Body of pancreas (tissue), 4 donors: ENCODE data around the gene ZNF407. TPM values are rescaled to one million over a fixed set of nuclear protein-coding genes. Genes with fewer than 3 reads are reported as not detected.

Experiments used
- ATAC-seq: fragments of 150-250 bp; one replicate; pipeline ENCODE4 v1.9.1; 2016
- DNase-seq, 4 donors: peaks; one replicate each; pipeline ENCODE4 v3.0.0-alpha.2; 2019
- H3K27ac ChIP-seq, 4 donors: fragments of 200-600 bp; sonication (generic); 1 replicate in 3 of 4; 2 replicates in 1 of 4; pipeline versions ENCODE4 v1.5.1 to v1.6.1; 2016 to 2019; ENCODE audit warnings: mild to moderate bottlenecking in 1 of 4, mixed read lengths in 1 of 4, moderate library complexity in 1 of 4
- H3K27me3 ChIP-seq, 2 donors: fragments of 200-600 bp; sonication (generic); one replicate each; pipeline ENCODE4 v1.6.0; 2016; ENCODE audit warnings: mild to moderate bottlenecking in 1 of 2
- H3K36me3 ChIP-seq, 2 donors: fragments of 200-600 bp; sonication (generic); replicated peaks in 1 of 2; 2 replicates each; pipeline ENCODE4 v1.5.1; 2016; ENCODE audit warnings: low read depth in 2 of 2; ENCODE audit not compliant: insufficient read depth in 1 of 2
- H3K4me1 ChIP-seq: fragments of 200-600 bp; sonication (generic); one replicate; pipeline ENCODE4 v1.6.0; 2016
- H3K4me3 ChIP-seq, 2 donors: fragments of 200-600 bp; sonication (generic); 1 replicate in 1 of 2; 2 replicates in 1 of 2; pipeline ENCODE4 v1.5.1; 2016 to 2019
- H3K9me3 ChIP-seq, 3 donors: fragments of 200-600 bp; sonication (generic); 1 replicate in 2 of 3; 2 replicates in 1 of 3; pipeline ENCODE4 v1.5.1; 2016
- CTCF ChIP-seq, 7 experiments: fragments of 450-650 bp in 4 of 7; fragments of 200-600 bp in 3 of 7; sonication (generic) in 3 of 7; IDR thresholded peaks; one replicate each; pipeline ENCODE4 v1.5.1; 2016 to 2019; ENCODE audit warnings: antibody characterized with exemption in 7 of 7
- POLR2A ChIP-seq, 3 donors: fragments of 450-650 bp; IDR thresholded peaks; one replicate each; pipeline ENCODE4 v1.6.1; 2016; ENCODE audit warnings: antibody characterized with exemption in 3 of 3, mild to moderate bottlenecking in 2 of 3
- WGBS, 2 donors: methylation state at CpG; one replicate each; pipeline ENCODE4 v1.1.5; 2017; 5-methylcytosine and 5-hydroxymethylcytosine counted together
- intact Hi-C: fragments of 100-400 bp; cut with DNase I; formaldehyde crosslinking; loops from one replicate; pipeline ENCODE4 v1.15.1; 2023
- total RNA-seq, 2 donors: library from RNA; depleted of rRNA; stranded (reverse); fragments of >200 nt; gene quantifications; one replicate each; pipeline ENCODE4 v1.1.0, GENCODE V29; 2016

The ZNF407 gene
- total RNA-seq, 2 donors from 2014 or later, result 14.3 to 19.1 TPM

GRCh38 chr18:74936343-74936742 is 338.7 kb downstream of the ZNF407 start:
- Histone ChIP-seq H3K4me1 (no peaks in the 10 kb centered on the region), H3K4me3 (no peak overlapping the region), H3K9me3 (no peaks in the 10 kb centered on the region), H3K36me3 (no peaks in the 10 kb centered on the region), H3K27me3 (no peaks in the 10 kb centered on the region), H3K27ac (no peak overlapping the region)
- ATAC-seq (no peak), DNase-seq (no peak)
- no peak for TF ChIP-seq CTCF (IDR thresholded peaks at IDR 0.05)
- TF ChIP-seq POLR2A (IDR thresholded peaks at IDR 0.05), result no peak
- WGBS, 2 donors, result 92 to 96% methylated on average over 6 of the region's 6 CpGs
- intact Hi-C loops, result no loop called here

GRCh38 chr18:74937291-74937690 is 339.6 kb downstream of the ZNF407 start:
- Histone ChIP-seq H3K27ac (no peak overlapping the region), H3K9me3 (no peaks in the 10 kb centered on the region), H3K4me1 (no peaks in the 10 kb centered on the region), H3K36me3 (no peaks in the 10 kb centered on the region), H3K27me3 (no peaks in the 10 kb centered on the region), H3K4me3 (no peak overlapping the region)
- no peak for TF ChIP-seq POLR2A (IDR thresholded peaks at IDR 0.05)
- TF ChIP-seq CTCF (IDR thresholded peaks at IDR 0.05), result no peak
- intact Hi-C loops, result no loop called here
- no peak for ATAC-seq
- DNase-seq, result no peak
- WGBS, 2 donors, result 83 to 89% methylated on average over 1 of the region's 1 CpG

GRCh38 chr18:74940856-74941255 is 343.2 kb downstream of the ZNF407 start:
- Histone ChIP-seq H3K9me3 (no peaks in the 10 kb centered on the region), H3K36me3 (no peaks in the 10 kb centered on the region), H3K27ac (no peak overlapping the region), H3K27me3 (no peaks in the 10 kb centered on the region), H3K4me3 (no peak overlapping the region), H3K4me1 (no peaks in the 10 kb centered on the region)
- 95 to 96% methylated on average over 5 of the region's 5 CpGs for WGBS, 2 donors
- intact Hi-C loops, result no loop called here
- TF ChIP-seq CTCF (IDR thresholded peaks at IDR 0.05) (no peak), POLR2A (IDR thresholded peaks at IDR 0.05) (no peak)
- DNase-seq, result no peak
- no peak for ATAC-seq

- no peak for DNase-seq
- H3K27me3 ChIP-seq, result no peaks in the 10 kb centered on the region
- no peaks in the 10 kb centered on the region for H3K4me1 ChIP-seq
- no peaks in the 10 kb centered on the region for H3K9me3 ChIP-seq
- TF ChIP-seq POLR2A (IDR thresholded peaks at IDR 0.05) (no peak), CTCF (IDR thresholded peaks at IDR 0.05) (no peak)
- H3K36me3 ChIP-seq, result no peaks in the 10 kb centered on the region
- intact Hi-C loops, result no loop called here
- 91% methylated on average over 9 of the region's 9 CpGs for WGBS, 2 donors
- H3K4me3 ChIP-seq, result no peak overlapping the region
- ATAC-seq, result no peak
- H3K27ac ChIP-seq, result no peak overlapping the region
These were observed 344.7 kb downstream of the ZNF407 start for GRCh38 chr18:74942319-74942910.

GRCh38 chr18:74944676-74945075 is 347.0 kb downstream of the ZNF407 start:
- no peaks in the 10 kb centered on the region for H3K9me3 ChIP-seq
- ATAC-seq (no peak), DNase-seq (no peak)
- H3K27ac ChIP-seq, result no peak overlapping the region
- no peaks in the 10 kb centered on the region for H3K36me3 ChIP-seq
- intact Hi-C loops, result no loop called here
- peaks cover 1% of the 10 kb centered on the region for H3K4me1 ChIP-seq
- TF ChIP-seq CTCF (IDR thresholded peaks at IDR 0.05) (no peak), POLR2A (IDR thresholded peaks at IDR 0.05) (no peak)
- no peaks in the 10 kb centered on the region for H3K27me3 ChIP-seq
- no peak overlapping the region for H3K4me3 ChIP-seq
- 63 to 79% methylated on average over 5 of the region's 5 CpGs for WGBS, 2 donors
